HCT116 (cell line): ENCODE data around the gene STAG1. TPM values are rescaled to one million over a fixed set of nuclear protein-coding genes. Genes with fewer than 3 reads are reported as not detected.

Experiments used
- ATAC-seq: fragments of 200-7000 bp; cut with Tn5 transposase; 2 replicates; pipeline ENCODE4 v1.9.1; 2020; ENCODE audit warnings: mild to moderate bottlenecking, moderate library complexity
- BruUV-seq: library from RNA; stranded (reverse); fragments of 400-500 nt; replicated peaks from 2 replicates; lab custom pipeline; 2021; lab: Mats Ljungman, UMichigan
- CTCF ChIA-PET: fragments of 300-600 bp; sonication (Branson Sonifier 250); formaldehyde crosslinking; loops from one replicate; lab custom pipeline; 2021; ENCODE audit warnings: antibody characterized with exemption; lab: Charles Lee
- POLR2A ChIA-PET: fragments of 300-600, 350-600 bp; sonication (Branson Sonifier 250); formaldehyde crosslinking; loops from one replicate; lab custom pipeline; 2021; ENCODE audit warnings: antibody characterized with exemption; lab: Charles Lee
- RAD21 ChIA-PET, 2 experiments: fragments of 300-600 bp; sonication (Branson Sonifier 250); formaldehyde crosslinking; loops; one replicate each; lab custom pipeline; 2023; ENCODE audit warnings: low total read pairs in 2 of 2; ENCODE audit not compliant: uncharacterized antibody in 2 of 2, unreplicated experiment in 2 of 2, low non-redundant PET in 1 of 2; lab: Charles Lee
- DNase-seq: peaks from one replicate; pipeline ENCODE4 v3.0.0-alpha.2; 2010; ENCODE audit warnings: low read depth, low spot score
- H2AFZ ChIP-seq: fragments of 200-600 bp; shearing (Covaris generic), sonication (generic); 2 replicates; pipeline ENCODE4 v1.6.1; 2017; ENCODE audit warnings: low read depth, mixed run types, mixed read lengths, antibody characterized with exemption, low read length; ENCODE audit not compliant: poor library complexity, severe bottlenecking
- H3K27ac ChIP-seq: 2 replicates; pipeline ENCODE4 v1.5.1; 2012; ENCODE audit warnings: low read depth, low read length
- H3K27me3 ChIP-seq: fragments of 200-600 bp; sonication (generic); 2 replicates; pipeline ENCODE4 v1.6.1; 2016; ENCODE audit warnings: mixed run types, low read length, mixed read lengths; ENCODE audit not compliant: insufficient read depth
- H3K36me3 ChIP-seq, 2 experiments: fragments of 200-500 bp in 1 of 2; fragments of 200-600 bp in 1 of 2; sonication (Bioruptor generic) in 1 of 2; sonication (generic) in 1 of 2; 2 replicates each; pipeline versions ENCODE4 v1.5.1 to v1.6.1; 2014 to 2016; ENCODE audit warnings: low read length in 2 of 2, inconsistent platforms in 1 of 2, mixed read lengths in 1 of 2, mixed run types in 1 of 2; ENCODE audit not compliant: insufficient read depth in 2 of 2, control insufficient read depth in 1 of 2
- H3K4me1 ChIP-seq, 2 experiments: fragments of 200-600 bp in 1 of 2; sonication (generic) in 1 of 2; 2 replicates each; pipeline versions ENCODE4 v1.5.1 to v1.6.1; 2012 to 2017; ENCODE audit warnings: low read length in 2 of 2, inconsistent platforms in 1 of 2, mild to moderate bottlenecking in 1 of 2, mixed read lengths in 1 of 2, mixed run types in 1 of 2, moderate library complexity in 1 of 2; ENCODE audit not compliant: insufficient read depth in 2 of 2, control insufficient read depth in 1 of 2
- H3K4me2 ChIP-seq: fragments of 200-600 bp; sonication (generic); 2 replicates; pipeline ENCODE4 v1.6.1; 2017; ENCODE audit warnings: mixed run types, low read length, mixed read lengths
- H3K4me3 ChIP-seq, 2 experiments: fragments of 200-600 bp in 1 of 2; sonication (generic) in 1 of 2; replicated peaks in 1 of 2; 2 replicates each; pipeline ENCODE4 v1.5.1; 2011 to 2016; ENCODE audit warnings: low read length in 2 of 2, control low read depth in 1 of 2, low read depth in 1 of 2, mild to moderate bottlenecking in 1 of 2, mixed read lengths in 1 of 2, mixed run types in 1 of 2
- H3K79me2 ChIP-seq: fragments of 200-600 bp; sonication (generic); 2 replicates; pipeline ENCODE4 v1.6.1; 2017; ENCODE audit warnings: mild to moderate bottlenecking, mixed run types, low read length, moderate library complexity, mixed read lengths; ENCODE audit not compliant: insufficient read depth
- H3K9ac ChIP-seq: fragments of 200-600 bp; sonication (generic); 2 replicates; pipeline ENCODE4 v1.6.1; 2016; ENCODE audit warnings: low read length, mixed read lengths
- H3K9me2 ChIP-seq: fragments of 200-600 bp; sonication (generic), shearing (Covaris generic); 2 replicates; pipeline ENCODE4 v1.6.1; 2017; ENCODE audit warnings: mixed run types, mild to moderate bottlenecking, moderate library complexity; ENCODE audit not compliant: insufficient read depth
- H3K9me3 ChIP-seq, 2 experiments: fragments of 200-500 bp in 1 of 2; fragments of 200-600 bp in 1 of 2; sonication (Bioruptor generic) in 1 of 2; sonication (generic) in 1 of 2; 2 replicates each; pipeline ENCODE4 v1.6.1; 2014 to 2017; ENCODE audit warnings: low read length in 2 of 2, mixed read lengths in 2 of 2, inconsistent platforms in 1 of 2, low read depth in 1 of 2, mild to moderate bottlenecking in 1 of 2, mixed run types in 1 of 2, moderate library complexity in 1 of 2; ENCODE audit not compliant: control insufficient read depth in 1 of 2, insufficient read depth in 1 of 2
- H4K20me1 ChIP-seq: fragments of 200-600 bp; sonication (generic), shearing (Covaris generic); 2 replicates; pipeline ENCODE4 v1.6.1; 2017; ENCODE audit warnings: mixed run types, mild to moderate bottlenecking, moderate library complexity; ENCODE audit not compliant: insufficient read depth
- CEBPB ChIP-seq: IDR thresholded peaks from 2 replicates; pipeline ENCODE4 v1.6.1; 2012; ENCODE audit warnings: low read depth
- EGR1 ChIP-seq: IDR thresholded peaks from 2 replicates; pipeline ENCODE4 v1.6.1; 2012; ENCODE audit warnings: low read depth
- EZH2 ChIP-seq: fragments of 200-600 bp; sonication (generic); IDR thresholded peaks from 2 replicates; pipeline ENCODE4 v1.6.1; 2017; ENCODE audit warnings: antibody characterized with exemption, mixed run types
- FOSL1 ChIP-seq: IDR thresholded peaks from 2 replicates; pipeline ENCODE4 v1.6.1; 2012; ENCODE audit warnings: low read depth
- JUND ChIP-seq: IDR thresholded peaks from 2 replicates; pipeline ENCODE4 v1.6.1; 2012
- RAD21 ChIP-seq: IDR thresholded peaks from 2 replicates; pipeline ENCODE4 v1.6.1; 2012; ENCODE audit warnings: low read depth, mild to moderate bottlenecking
- SP1 ChIP-seq: IDR thresholded peaks from 2 replicates; pipeline ENCODE4 v1.6.1; 2012; ENCODE audit warnings: low read depth
- YY1 ChIP-seq: IDR thresholded peaks from 2 replicates; pipeline ENCODE4 v1.6.1; 2011; ENCODE audit warnings: low read length, low read depth, moderate library complexity, mild to moderate bottlenecking; ENCODE audit not compliant: insufficient replicate concordance; ENCODE audit errors: extremely low read depth
- intact Hi-C: fragments of 100-400 bp; cut with micrococcal nuclease; formaldehyde crosslinking; loops from 2 replicates; pipeline ENCODE4 v1.10.0; 2022
- total RNA-seq: library from RNA; stranded (reverse); gene quantifications from one replicate; pipeline ENCODE4 v1.2.1, GENCODE V29; 2021; ENCODE audit not compliant: unreplicated experiment
- TF ChIP-seq, protein P1 (sequence below), 3 experiments: fragments of 200-600 bp in 1 of 3; sonication (generic) in 1 of 3; IDR thresholded peaks in 2 of 3; conservative IDR thresholded peaks in 1 of 3; 2 replicates each; pipeline ENCODE4 v1.5.1; 2012 to 2017; ENCODE audit warnings: low read depth in 2 of 3, low read length in 2 of 3, antibody characterized with exemption in 1 of 3, borderline replicate concordance in 1 of 3, control low read depth in 1 of 3, mild to moderate bottlenecking in 1 of 3, mixed read lengths in 1 of 3, mixed run types in 1 of 3, moderate library complexity in 1 of 3; ENCODE audit not compliant: insufficient read depth in 1 of 3
- TF ChIP-seq, protein P2 (sequence below): IDR thresholded peaks from 2 replicates; pipeline ENCODE4 v1.6.1; 2012
- TF ChIP-seq, protein P3 (sequence below): IDR thresholded peaks from 2 replicates; pipeline ENCODE4 v1.6.1; 2012; ENCODE audit warnings: low read depth

The STAG1 gene
- total RNA-seq, 1 experiment from 2014 or later = 29.4 TPM

DNA sequence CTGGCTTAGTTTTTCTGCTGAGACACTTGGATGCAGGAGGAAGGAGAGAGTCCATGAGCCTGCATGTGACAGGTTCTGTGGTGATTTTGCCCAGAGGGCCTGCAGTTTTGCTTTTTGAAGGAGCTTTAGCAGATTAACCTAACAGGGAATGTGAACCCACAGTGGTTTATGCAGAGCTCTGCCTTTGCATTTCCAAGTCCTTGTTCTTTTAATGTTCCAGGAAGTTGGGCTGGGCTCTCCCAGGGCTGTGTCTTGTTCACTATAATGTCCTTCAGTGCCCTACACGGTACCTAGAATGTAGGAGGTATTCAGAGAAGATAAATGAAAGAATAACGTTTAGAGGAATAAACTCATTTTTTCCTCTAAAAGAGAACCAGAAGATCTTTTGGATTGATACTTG, 451.7 kb downstream of the STAG1 start:
- no peaks in the 10 kb centered on the region for H3K79me2 ChIP-seq
- ChIA-PET CTCF (no interaction called here), POLR2A (no interaction called here), RAD21 (no interaction called here)
- DNase-seq (no peak), ATAC-seq (no peak)
- no peak overlapping the region for H3K4me2 ChIP-seq
- H3K9ac ChIP-seq = no peak overlapping the region
- no peak for TF ChIP-seq SP1
- TF ChIP-seq RAD21 = no peak
- TF ChIP-seq EZH2 = no peak
- TF ChIP-seq, protein P1, sequence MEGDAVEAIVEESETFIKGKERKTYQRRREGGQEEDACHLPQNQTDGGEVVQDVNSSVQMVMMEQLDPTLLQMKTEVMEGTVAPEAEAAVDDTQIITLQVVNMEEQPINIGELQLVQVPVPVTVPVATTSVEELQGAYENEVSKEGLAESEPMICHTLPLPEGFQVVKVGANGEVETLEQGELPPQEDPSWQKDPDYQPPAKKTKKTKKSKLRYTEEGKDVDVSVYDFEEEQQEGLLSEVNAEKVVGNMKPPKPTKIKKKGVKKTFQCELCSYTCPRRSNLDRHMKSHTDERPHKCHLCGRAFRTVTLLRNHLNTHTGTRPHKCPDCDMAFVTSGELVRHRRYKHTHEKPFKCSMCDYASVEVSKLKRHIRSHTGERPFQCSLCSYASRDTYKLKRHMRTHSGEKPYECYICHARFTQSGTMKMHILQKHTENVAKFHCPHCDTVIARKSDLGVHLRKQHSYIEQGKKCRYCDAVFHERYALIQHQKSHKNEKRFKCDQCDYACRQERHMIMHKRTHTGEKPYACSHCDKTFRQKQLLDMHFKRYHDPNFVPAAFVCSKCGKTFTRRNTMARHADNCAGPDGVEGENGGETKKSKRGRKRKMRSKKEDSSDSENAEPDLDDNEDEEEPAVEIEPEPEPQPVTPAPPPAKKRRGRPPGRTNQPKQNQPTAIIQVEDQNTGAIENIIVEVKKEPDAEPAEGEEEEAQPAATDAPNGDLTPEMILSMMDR (IDR thresholded peaks at IDR 0.05 in 2 of 3, conservative IDR thresholded peaks at IDR 0.05 in 1 of 3; ENCODE audit: borderline replicate concordance in 1 of 3, insufficient read depth in 1 of 3, low read depth in 2 of 3, low read length in 2 of 3) = no peak
- no TSS peak for BruUV-seq
- no peaks in the 10 kb centered on the region for H3K9me2 ChIP-seq
- no peak overlapping the region for H3K27ac ChIP-seq
- H4K20me1 ChIP-seq = no peaks in the 10 kb centered on the region
- H2AFZ ChIP-seq = no peak overlapping the region
- no peaks in the 10 kb centered on the region for H3K27me3 ChIP-seq
- no peaks in the 10 kb centered on the region for H3K4me1 ChIP-seq
- peaks cover 4 to 10% of the 10 kb centered on the region in 2 experiments; a peak in 2 of 4 replicates for H3K36me3 ChIP-seq
- H3K4me3 ChIP-seq = no peak overlapping the region
- intact Hi-C loops = no loop called here
- no peaks in the 10 kb centered on the region for H3K9me3 ChIP-seq

DNA sequence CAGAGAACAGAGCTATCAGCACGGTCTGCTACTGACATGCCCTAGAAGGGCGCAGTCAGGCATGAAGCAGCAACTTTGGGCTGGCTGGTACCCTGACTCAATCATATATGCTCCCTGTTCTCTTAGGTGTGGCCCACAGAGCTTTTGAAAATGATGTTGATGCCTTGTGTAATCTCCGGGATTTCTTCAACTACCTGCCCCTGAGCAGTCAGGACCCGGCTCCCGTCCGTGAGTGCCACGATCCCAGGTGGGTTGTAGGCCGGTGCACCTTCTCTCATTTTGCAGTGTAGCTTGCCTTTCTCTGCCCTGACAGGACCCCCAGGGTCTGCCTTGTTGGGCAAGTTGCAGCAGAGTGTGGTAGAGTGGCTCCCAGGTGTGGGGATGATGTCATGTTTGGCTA, 454.4 kb downstream of the STAG1 start:
- no peak overlapping the region for H3K4me2 ChIP-seq
- TF ChIP-seq CEBPB = no peak
- TF ChIP-seq SP1 = no peak
- TF ChIP-seq JUND = no peak
- no peak for TF ChIP-seq EZH2
- TF ChIP-seq, protein P2, sequence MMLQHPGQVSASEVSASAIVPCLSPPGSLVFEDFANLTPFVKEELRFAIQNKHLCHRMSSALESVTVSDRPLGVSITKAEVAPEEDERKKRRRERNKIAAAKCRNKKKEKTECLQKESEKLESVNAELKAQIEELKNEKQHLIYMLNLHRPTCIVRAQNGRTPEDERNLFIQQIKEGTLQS = no peak
- no peak for TF ChIP-seq EGR1
- TF ChIP-seq YY1 = no peak
- TF ChIP-seq, protein P3, sequence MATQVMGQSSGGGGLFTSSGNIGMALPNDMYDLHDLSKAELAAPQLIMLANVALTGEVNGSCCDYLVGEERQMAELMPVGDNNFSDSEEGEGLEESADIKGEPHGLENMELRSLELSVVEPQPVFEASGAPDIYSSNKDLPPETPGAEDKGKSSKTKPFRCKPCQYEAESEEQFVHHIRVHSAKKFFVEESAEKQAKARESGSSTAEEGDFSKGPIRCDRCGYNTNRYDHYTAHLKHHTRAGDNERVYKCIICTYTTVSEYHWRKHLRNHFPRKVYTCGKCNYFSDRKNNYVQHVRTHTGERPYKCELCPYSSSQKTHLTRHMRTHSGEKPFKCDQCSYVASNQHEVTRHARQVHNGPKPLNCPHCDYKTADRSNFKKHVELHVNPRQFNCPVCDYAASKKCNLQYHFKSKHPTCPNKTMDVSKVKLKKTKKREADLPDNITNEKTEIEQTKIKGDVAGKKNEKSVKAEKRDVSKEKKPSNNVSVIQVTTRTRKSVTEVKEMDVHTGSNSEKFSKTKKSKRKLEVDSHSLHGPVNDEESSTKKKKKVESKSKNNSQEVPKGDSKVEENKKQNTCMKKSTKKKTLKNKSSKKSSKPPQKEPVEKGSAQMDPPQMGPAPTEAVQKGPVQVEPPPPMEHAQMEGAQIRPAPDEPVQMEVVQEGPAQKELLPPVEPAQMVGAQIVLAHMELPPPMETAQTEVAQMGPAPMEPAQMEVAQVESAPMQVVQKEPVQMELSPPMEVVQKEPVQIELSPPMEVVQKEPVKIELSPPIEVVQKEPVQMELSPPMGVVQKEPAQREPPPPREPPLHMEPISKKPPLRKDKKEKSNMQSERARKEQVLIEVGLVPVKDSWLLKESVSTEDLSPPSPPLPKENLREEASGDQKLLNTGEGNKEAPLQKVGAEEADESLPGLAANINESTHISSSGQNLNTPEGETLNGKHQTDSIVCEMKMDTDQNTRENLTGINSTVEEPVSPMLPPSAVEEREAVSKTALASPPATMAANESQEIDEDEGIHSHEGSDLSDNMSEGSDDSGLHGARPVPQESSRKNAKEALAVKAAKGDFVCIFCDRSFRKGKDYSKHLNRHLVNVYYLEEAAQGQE = no peak
- TF ChIP-seq FOSL1 = no peak

More for the DNA sequence above, 454.4 kb downstream of the STAG1 start:
- Histone ChIP-seq H3K9me3 (no peaks in the 10 kb centered on the region), H3K4me1 (no peaks in the 10 kb centered on the region), H3K27me3 (no peaks in the 10 kb centered on the region), H3K79me2 (no peaks in the 10 kb centered on the region), H3K4me3 (no peak overlapping the region), H2AFZ (no peak overlapping the region), H3K27ac (no peak overlapping the region), H3K9me2 (no peaks in the 10 kb centered on the region), H4K20me1 (no peaks in the 10 kb centered on the region), H3K36me3 (peaks cover 4 to 10% of the 10 kb centered on the region in 2 experiments; a peak in 2 of 4 replicates), H3K9ac (no peak overlapping the region)
- BruUV-seq = no TSS peak
- POLR2A ChIA-PET = no interaction called here
- ATAC-seq (no peak), DNase-seq (no peak)
- CTCF ChIA-PET = no interaction called here
- RAD21 ChIA-PET = no interaction called here
- intact Hi-C loops = no loop called here
